Osteocyte (in vitro differentiated cells): ENCODE results near the gene CCDC78. TPM values are rescaled to one million over a fixed set of nuclear protein-coding genes. Genes with fewer than 3 reads are reported as not detected.

Experiments
- DNase-seq: peaks from one replicate; pipeline ENCODE4 v3.0.0; 2021; ENCODE audit warnings: mixed read lengths; ENCODE audit not compliant: unreplicated experiment; ENCODE audit errors: extremely low spot score
- H3K27ac Mint-ChIP-seq: one replicate; pipeline ENCODE4 v1.8.0; 2021; ENCODE audit warnings: mild to moderate bottlenecking, mixed read lengths; ENCODE audit not compliant: unreplicated experiment
- H3K27me3 Mint-ChIP-seq: one replicate; pipeline ENCODE4 v1.8.0; 2021; ENCODE audit warnings: mixed read lengths; ENCODE audit not compliant: unreplicated experiment
- H3K36me3 Mint-ChIP-seq: one replicate; pipeline ENCODE4 v1.8.0; 2021; ENCODE audit warnings: mixed read lengths; ENCODE audit not compliant: unreplicated experiment
- H3K4me1 Mint-ChIP-seq: one replicate; pipeline ENCODE4 v1.8.0; 2021; ENCODE audit warnings: mixed read lengths; ENCODE audit not compliant: unreplicated experiment
- H3K4me3 Mint-ChIP-seq: one replicate; pipeline ENCODE4 v1.8.0; 2021; ENCODE audit warnings: mild to moderate bottlenecking, moderate library complexity, mixed read lengths; ENCODE audit not compliant: unreplicated experiment
- H3K9me3 Mint-ChIP-seq: one replicate; pipeline ENCODE4 v1.8.0; 2021; ENCODE audit warnings: mixed read lengths; ENCODE audit not compliant: unreplicated experiment
- total RNA-seq: library from RNA; stranded (reverse); gene quantifications from 2 replicates; pipeline ENCODE4 v1.2.1, GENCODE V29; 2021
- TF ChIP-seq, protein P1 (sequence below): fragments of 200-600 bp; sonication (generic); IDR thresholded peaks from 2 replicates; pipeline ENCODE4 v1.5.0; 2021; ENCODE audit warnings: antibody characterized with exemption, mild to moderate bottlenecking, moderate library complexity

Gene CCDC78
- total RNA-seq, 1 donor from 2014 or later, result 2.6 TPM

- Mint-ChIP-seq H3K27ac (no peak overlapping the region), H3K4me1 (no peaks in the 10 kb centered on the region), H3K36me3 (peaks cover 2% of the 10 kb centered on the region), H3K27me3 (no peaks in the 10 kb centered on the region), H3K4me3 (peak overlapping the region; percentile 47), H3K9me3 (no peaks in the 10 kb centered on the region)
- peak; percentile 84 for DNase-seq
- TF ChIP-seq, protein P1, sequence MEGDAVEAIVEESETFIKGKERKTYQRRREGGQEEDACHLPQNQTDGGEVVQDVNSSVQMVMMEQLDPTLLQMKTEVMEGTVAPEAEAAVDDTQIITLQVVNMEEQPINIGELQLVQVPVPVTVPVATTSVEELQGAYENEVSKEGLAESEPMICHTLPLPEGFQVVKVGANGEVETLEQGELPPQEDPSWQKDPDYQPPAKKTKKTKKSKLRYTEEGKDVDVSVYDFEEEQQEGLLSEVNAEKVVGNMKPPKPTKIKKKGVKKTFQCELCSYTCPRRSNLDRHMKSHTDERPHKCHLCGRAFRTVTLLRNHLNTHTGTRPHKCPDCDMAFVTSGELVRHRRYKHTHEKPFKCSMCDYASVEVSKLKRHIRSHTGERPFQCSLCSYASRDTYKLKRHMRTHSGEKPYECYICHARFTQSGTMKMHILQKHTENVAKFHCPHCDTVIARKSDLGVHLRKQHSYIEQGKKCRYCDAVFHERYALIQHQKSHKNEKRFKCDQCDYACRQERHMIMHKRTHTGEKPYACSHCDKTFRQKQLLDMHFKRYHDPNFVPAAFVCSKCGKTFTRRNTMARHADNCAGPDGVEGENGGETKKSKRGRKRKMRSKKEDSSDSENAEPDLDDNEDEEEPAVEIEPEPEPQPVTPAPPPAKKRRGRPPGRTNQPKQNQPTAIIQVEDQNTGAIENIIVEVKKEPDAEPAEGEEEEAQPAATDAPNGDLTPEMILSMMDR, result no peak
These were observed 2.1 kb upstream of the CCDC78 start for GRCh38 chr16:728131-728889.

DNA sequence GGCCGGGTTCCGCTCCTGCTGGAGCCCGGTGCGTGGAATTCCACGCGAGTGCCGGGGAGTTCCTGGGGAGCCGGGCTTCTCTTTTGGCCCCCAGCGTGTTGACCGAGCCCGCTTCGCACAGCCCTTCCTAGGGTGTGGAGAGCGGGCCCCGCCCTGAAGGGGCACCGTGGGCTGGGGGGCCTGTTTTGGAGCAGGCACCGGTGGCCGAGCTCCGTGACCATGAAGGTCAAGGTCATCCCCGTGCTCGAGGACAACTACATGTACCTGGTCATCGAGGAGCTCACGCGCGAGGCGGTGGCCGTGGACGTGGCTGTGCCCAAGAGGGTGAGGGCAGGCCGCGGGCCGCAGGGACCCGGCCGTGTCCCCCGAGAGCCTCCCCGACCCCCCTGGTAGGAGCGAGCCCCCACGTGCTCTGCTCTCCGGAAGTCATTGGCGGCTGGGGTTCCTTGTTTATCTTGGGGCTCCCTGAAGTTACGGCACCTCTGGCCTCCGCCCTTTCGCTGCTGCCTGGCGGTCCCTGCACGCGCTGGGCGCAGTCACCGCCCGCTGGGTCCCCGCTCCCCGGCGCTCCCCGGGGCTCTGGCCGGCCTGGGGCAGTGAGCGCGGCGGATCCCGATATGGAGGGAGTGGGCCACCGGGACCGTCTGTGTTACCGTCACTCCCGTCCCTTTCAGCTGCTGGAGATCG lies 1.2 kb upstream of the CCDC78 start:
- Mint-ChIP-seq H3K36me3 (no peaks in the 10 kb centered on the region), H3K9me3 (no peaks in the 10 kb centered on the region), H3K27ac (no peak overlapping the region), H3K4me3 (peak overlapping the region; percentile 52), H3K27me3 (no peaks in the 10 kb centered on the region), H3K4me1 (peaks cover 3% of the 10 kb centered on the region)
- DNase-seq, result no peak
- TF ChIP-seq, protein P1, result no peak

DNA sequence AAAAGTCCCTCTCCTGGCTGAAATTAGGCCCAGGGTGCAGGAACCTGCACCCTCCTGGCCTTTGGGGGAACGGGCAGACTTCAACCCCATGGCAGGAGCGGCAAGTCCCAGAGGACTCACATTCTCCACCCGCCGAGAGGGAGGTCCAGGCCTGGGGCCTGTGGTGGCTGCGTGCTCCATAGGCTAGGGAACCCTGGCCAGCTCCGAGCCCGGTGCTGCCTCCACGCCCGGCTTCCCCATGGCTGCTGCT lies 130 bp downstream of the CCDC78 start:
- Mint-ChIP-seq H3K27ac (no peak overlapping the region), H3K4me3 (peak overlapping the region; percentile 66), H3K9me3 (no peaks in the 10 kb centered on the region), H3K4me1 (peaks cover 3% of the 10 kb centered on the region), H3K27me3 (no peaks in the 10 kb centered on the region), H3K36me3 (no peaks in the 10 kb centered on the region)
- DNase-seq, result no peak
- TF ChIP-seq, protein P1, result no peak

DNA sequence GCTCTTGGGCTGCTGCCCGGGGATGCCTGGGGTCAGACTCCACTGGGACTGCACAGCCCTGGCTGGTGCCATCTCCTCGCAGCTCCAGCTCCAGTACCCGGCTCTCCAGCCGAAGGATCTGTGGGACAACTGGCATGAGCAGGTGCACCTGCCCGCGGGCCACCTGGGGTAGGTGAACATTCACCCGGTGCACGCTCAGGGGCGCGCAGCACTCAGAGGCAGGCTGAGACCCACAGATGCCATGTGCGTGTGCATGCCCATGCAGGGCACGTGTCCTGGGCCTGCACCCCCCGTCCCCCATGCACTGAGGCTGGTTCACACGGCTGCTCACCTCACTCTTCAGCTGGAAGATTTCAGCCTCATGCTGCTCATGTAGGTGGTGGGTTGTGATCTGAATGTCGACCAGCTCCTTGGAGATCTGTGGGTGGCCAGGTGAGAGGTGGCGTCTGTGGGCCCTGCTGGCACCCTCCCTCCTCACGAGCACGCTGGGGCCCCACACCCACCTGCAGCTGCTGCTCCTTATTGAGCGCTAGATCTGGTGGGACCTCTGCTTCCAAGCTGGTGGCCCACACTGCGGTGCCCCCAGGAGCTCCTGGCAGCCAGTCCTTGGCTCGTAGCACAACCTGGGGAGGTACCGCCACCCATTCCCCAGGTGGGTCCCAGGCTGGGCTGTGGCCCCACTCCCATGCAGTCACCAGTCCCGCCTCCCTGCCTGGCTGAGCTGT lies 618 bp downstream of the CCDC78 start:
- Mint-ChIP-seq H3K27me3 (no peaks in the 10 kb centered on the region), H3K4me3 (no peak overlapping the region), H3K27ac (no peak overlapping the region), H3K4me1 (peaks cover 4% of the 10 kb centered on the region), H3K36me3 (no peaks in the 10 kb centered on the region), H3K9me3 (no peaks in the 10 kb centered on the region)
- TF ChIP-seq, protein P1, result no peak
- no peak for DNase-seq

- no peak overlapping the region for H3K27ac Mint-ChIP-seq
- H3K27me3 Mint-ChIP-seq, result no peaks in the 10 kb centered on the region
- H3K4me1 Mint-ChIP-seq, result peaks cover 10% of the 10 kb centered on the region
- no peaks in the 10 kb centered on the region for H3K36me3 Mint-ChIP-seq
- no peak overlapping the region for H3K4me3 Mint-ChIP-seq
- no peak for DNase-seq
- H3K9me3 Mint-ChIP-seq, result no peaks in the 10 kb centered on the region
- TF ChIP-seq, protein P1, result no peak
These were observed 1.2 kb downstream of the CCDC78 start for GRCh38 chr16:725041-725376.
